Smooth muscle cell (in vitro differentiated cells): ENCODE measurements around the gene TMEM243. TPM values are rescaled to one million over a fixed set of nuclear protein-coding genes. Genes with fewer than 3 reads are reported as not detected.

Source experiments
- DNase-seq: peaks from one replicate; lab custom pipeline; 2025; ENCODE audit not compliant: unreplicated experiment; lab: John Stamatoyannopoulos, UW
- H2AFZ ChIP-seq: fragments of 200-600 bp; sonication (generic); 2 replicates; pipeline ENCODE4 v1.6.0; 2016; ENCODE audit warnings: antibody characterized with exemption, low read depth, mild to moderate bottlenecking
- H3F3A ChIP-seq: fragments of 200-600 bp; sonication (generic); 2 replicates; pipeline ENCODE4 v1.6.0; 2017; ENCODE audit warnings: antibody characterized with exemption, low read depth
- H3K27ac ChIP-seq: fragments of 200-600 bp; sonication (generic); 2 replicates; pipeline ENCODE4 v1.5.1; 2016; ENCODE audit warnings: low read depth, mild to moderate bottlenecking
- H3K27me3 ChIP-seq: fragments of 200-600 bp; sonication (generic); 2 replicates; pipeline ENCODE4 v1.6.1; 2016; ENCODE audit warnings: low read depth, mild to moderate bottlenecking
- H3K36me3 ChIP-seq: fragments of 200-600 bp; sonication (generic); 2 replicates; pipeline ENCODE4 v1.5.1; 2016; ENCODE audit warnings: low read depth
- H3K4me1 ChIP-seq: fragments of 200-600 bp; sonication (generic); 2 replicates; pipeline ENCODE4 v1.5.1; 2016; ENCODE audit warnings: low read depth
- H3K4me2 ChIP-seq: fragments of 200-600 bp; sonication (generic); 2 replicates; pipeline ENCODE4 v1.6.0; 2016; ENCODE audit warnings: mild to moderate bottlenecking
- H3K4me3 ChIP-seq: fragments of 200-600 bp; sonication (generic); 2 replicates; pipeline ENCODE4 v1.5.1; 2016; ENCODE audit warnings: mild to moderate bottlenecking
- H3K79me2 ChIP-seq: fragments of 200-600 bp; sonication (generic); 2 replicates; pipeline ENCODE4 v1.6.0; 2016; ENCODE audit warnings: low read depth, mild to moderate bottlenecking
- H3K9ac ChIP-seq: fragments of 200-600 bp; sonication (generic); 2 replicates; pipeline ENCODE4 v1.6.0; 2016; ENCODE audit warnings: low read depth
- H3K9me3 ChIP-seq: fragments of 200-600 bp; sonication (generic); replicated peaks from 2 replicates; pipeline ENCODE4 v1.5.1; 2016; ENCODE audit warnings: low read depth
- H4K20me1 ChIP-seq: fragments of 200-600 bp; sonication (generic); 2 replicates; pipeline ENCODE4 v1.6.0; 2016; ENCODE audit warnings: low read depth
- WGBS: methylation state at CpG from one replicate; pipeline ENCODE4 v1.1.7; 2016; ENCODE audit warnings: low lambda C conversion rate; 5-methylcytosine and 5-hydroxymethylcytosine counted together
- polyA plus RNA-seq: library from polyadenylated mRNA; unstranded; fragments of >200 nt; fragmentation: Nextera tagmentation; extraction: Ambion mirVana; gene quantifications from 2 replicates; pipeline ENCODE4 v1.2.1, GENCODE V29; 2016
- total RNA-seq: library from RNA; depleted of rRNA; stranded (reverse); fragments of >200 nt; gene quantifications from 2 replicates; pipeline ENCODE4 v1.2.3, GENCODE V29; 2014
- TF ChIP-seq, protein P1 (sequence below): fragments of 200-600 bp; sonication (generic); IDR thresholded peaks from 2 replicates; pipeline ENCODE4 v1.5.1; 2017; ENCODE audit warnings: borderline replicate concordance, mild to moderate bottlenecking, antibody characterized with exemption; ENCODE audit not compliant: insufficient read depth, poor library complexity, severe bottlenecking

Gene TMEM243
- total and polyA plus RNA-seq, 2 experiments from 2014 or later = 32.7 to 43.7 TPM

DNA sequence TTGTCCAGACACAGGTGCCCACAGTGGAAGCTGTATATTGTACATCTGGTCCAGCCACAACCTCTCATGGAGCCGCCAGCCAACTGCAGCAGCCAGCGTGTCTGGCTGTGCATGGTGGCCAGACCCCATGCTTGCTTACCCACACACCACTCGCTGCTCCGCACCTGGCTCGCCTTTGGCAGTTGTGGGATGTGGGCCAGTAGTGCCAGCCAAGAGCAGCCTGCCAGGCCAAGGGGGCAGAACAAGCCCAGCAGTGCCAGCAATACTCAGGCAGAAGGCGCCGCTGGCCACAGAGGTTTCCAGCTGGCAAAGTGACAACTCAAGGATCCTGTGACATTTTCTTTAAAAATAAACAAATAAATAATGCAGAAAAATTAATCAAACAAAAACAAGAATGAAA lies 11.7 kb upstream of the TMEM243 start:
- Histone ChIP-seq H3K4me3 (no peak overlapping the region), H3K9ac (no peak overlapping the region), H3K27ac (no peak overlapping the region), H3K4me2 (no peak overlapping the region), H2AFZ (no peak overlapping the region), H3K9me3 (no peaks in the 10 kb centered on the region), H3K4me1 (no peaks in the 10 kb centered on the region), H4K20me1 (no peaks in the 10 kb centered on the region), H3K79me2 (no peaks in the 10 kb centered on the region), H3K27me3 (peaks cover 12% of the 10 kb centered on the region), H3F3A (no peaks in the 10 kb centered on the region), H3K36me3 (no peaks in the 10 kb centered on the region)
- whole genome bisulfite sequencing = 88% methylated on average over 7 of the region's 7 CpGs
- TF ChIP-seq, protein P1, sequence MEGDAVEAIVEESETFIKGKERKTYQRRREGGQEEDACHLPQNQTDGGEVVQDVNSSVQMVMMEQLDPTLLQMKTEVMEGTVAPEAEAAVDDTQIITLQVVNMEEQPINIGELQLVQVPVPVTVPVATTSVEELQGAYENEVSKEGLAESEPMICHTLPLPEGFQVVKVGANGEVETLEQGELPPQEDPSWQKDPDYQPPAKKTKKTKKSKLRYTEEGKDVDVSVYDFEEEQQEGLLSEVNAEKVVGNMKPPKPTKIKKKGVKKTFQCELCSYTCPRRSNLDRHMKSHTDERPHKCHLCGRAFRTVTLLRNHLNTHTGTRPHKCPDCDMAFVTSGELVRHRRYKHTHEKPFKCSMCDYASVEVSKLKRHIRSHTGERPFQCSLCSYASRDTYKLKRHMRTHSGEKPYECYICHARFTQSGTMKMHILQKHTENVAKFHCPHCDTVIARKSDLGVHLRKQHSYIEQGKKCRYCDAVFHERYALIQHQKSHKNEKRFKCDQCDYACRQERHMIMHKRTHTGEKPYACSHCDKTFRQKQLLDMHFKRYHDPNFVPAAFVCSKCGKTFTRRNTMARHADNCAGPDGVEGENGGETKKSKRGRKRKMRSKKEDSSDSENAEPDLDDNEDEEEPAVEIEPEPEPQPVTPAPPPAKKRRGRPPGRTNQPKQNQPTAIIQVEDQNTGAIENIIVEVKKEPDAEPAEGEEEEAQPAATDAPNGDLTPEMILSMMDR = no peak
- no peak for DNase-seq

DNA sequence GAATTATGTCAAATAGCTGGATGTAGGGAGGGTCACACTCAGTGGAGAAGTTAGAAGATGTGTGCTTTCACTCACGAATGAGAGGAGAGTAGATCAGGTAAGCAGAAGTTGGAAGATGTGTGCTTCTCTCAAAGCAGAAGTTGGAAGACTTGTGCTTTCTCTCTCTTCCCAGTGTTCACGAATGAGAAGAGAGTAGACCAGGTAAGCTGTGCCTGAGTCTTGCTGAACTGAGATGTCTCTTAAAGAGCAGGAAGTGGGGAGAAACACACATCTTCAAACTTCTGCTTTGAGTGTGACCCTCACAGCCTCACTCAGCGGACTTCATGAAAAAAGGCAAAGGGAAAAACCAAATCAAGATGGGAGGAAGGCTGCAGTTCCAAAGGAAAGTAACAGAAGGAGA lies 7.0 kb upstream of the TMEM243 start:
- Histone ChIP-seq H3K9me3 (no peaks in the 10 kb centered on the region), H3F3A (no peaks in the 10 kb centered on the region), H3K79me2 (no peaks in the 10 kb centered on the region), H2AFZ (no peak overlapping the region), H3K27me3 (peaks cover 38% of the 10 kb centered on the region), H3K27ac (no peak overlapping the region), H3K4me1 (no peaks in the 10 kb centered on the region), H3K4me3 (no peak overlapping the region), H4K20me1 (no peaks in the 10 kb centered on the region), H3K36me3 (no peaks in the 10 kb centered on the region), H3K4me2 (no peak overlapping the region), H3K9ac (no peak overlapping the region)
- DNase-seq = no peak
- TF ChIP-seq, protein P1 = no peak
- 71% methylated on average over 3 of the region's 3 CpGs for WGBS

DNA sequence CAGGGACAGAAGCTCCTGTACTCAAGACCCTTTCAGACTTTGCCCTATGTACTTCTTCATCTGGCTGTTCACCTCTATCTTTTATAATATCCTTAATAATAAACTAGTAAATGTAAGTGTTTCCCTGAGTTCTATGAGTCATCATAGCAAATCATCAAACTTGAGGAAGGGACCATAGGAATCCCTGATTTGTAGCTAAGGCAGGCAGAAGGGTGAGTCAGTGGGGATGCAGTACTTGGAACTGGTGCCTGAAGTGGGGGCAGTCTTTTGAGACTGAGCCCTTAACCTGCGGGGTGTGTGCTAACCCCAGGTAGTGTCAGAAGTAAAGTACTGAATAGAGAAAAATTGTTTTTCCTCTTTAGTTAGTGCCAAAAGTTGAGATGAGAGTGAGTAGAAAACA lies 6.2 kb upstream of the TMEM243 start:
- no peak overlapping the region for H3K9ac ChIP-seq
- no peak overlapping the region for H3K4me2 ChIP-seq
- H3K4me3 ChIP-seq = no peak overlapping the region
- no peak for DNase-seq
- no peak overlapping the region for H3K27ac ChIP-seq
- no peaks in the 10 kb centered on the region for H3F3A ChIP-seq
- TF ChIP-seq, protein P1 = no peak
- no peak overlapping the region for H2AFZ ChIP-seq
- H3K27me3 ChIP-seq = peaks cover 38% of the 10 kb centered on the region
- 68% methylated on average over 1 of the region's 1 CpG for WGBS
- H3K36me3 ChIP-seq = no peaks in the 10 kb centered on the region
- H3K4me1 ChIP-seq = no peaks in the 10 kb centered on the region
- H4K20me1 ChIP-seq = no peaks in the 10 kb centered on the region
- no peaks in the 10 kb centered on the region for H3K79me2 ChIP-seq
- no peaks in the 10 kb centered on the region for H3K9me3 ChIP-seq

DNA sequence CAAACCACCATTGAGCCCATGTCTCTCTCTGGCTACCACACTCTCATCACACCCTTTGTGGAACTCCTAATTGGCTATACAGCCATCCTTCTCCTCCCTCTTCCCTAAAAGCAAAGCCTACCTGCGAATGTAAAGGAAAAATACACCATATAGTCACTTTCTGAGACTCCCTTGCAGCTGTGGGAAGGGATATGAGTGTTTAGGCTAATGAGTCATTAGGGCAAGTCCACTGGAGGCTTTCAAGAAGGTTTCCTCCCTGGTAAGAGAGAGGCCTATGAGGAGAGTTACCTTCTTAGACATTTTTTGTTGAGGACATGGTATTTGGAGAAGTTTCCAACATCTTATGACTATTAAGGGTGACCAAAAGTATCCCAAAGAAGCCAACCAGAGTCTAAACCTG lies 4.1 kb upstream of the TMEM243 start:
- Histone ChIP-seq H3K4me2 (no peak overlapping the region), H3K36me3 (no peaks in the 10 kb centered on the region), H3F3A (no peaks in the 10 kb centered on the region), H3K27me3 (peaks cover 38% of the 10 kb centered on the region), H2AFZ (no peak overlapping the region), H3K4me3 (no peak overlapping the region), H3K9me3 (no peaks in the 10 kb centered on the region), H3K4me1 (no peaks in the 10 kb centered on the region), H4K20me1 (peaks cover under 1% of the 10 kb centered on the region), H3K27ac (no peak overlapping the region), H3K9ac (no peak overlapping the region), H3K79me2 (no peaks in the 10 kb centered on the region)
- DNase-seq = no peak
- 69% methylated on average over 1 of the region's 1 CpG for WGBS
- TF ChIP-seq, protein P1 = no peak
